OCI-LY1 (cell line): ENCODE results near the gene RAP2C.

Source experiments
- CTCF ChIP-seq: fragments of 200-600 bp; sonication (generic), shearing (Covaris generic); IDR thresholded peaks from 2 replicates; pipeline ENCODE4 v1.5.1; 2017; ENCODE audit warnings: mild to moderate bottlenecking, antibody characterized with exemption, low read length, moderate library complexity, mixed read lengths
- EZH2 ChIP-seq: fragments of 200-600 bp; sonication (generic), shearing (Covaris generic); IDR thresholded peaks from 2 replicates; pipeline ENCODE4 v1.8.0; 2017; ENCODE audit warnings: borderline replicate concordance, mixed run types, mild to moderate bottlenecking, antibody characterized with exemption, low read length, moderate library complexity, mixed read lengths

- TF ChIP-seq CTCF (no peak), EZH2 (no peak)
Observed at GRCh38 chrX:132171881-132172280, 47.4 kb downstream of the RAP2C start.
